ENCODE measurements around the gene KRTAP5-9. TPM values are rescaled to one million over a fixed set of nuclear protein-coding genes. Genes with fewer than 3 reads are reported as not detected.

Gene KRTAP5-9
- total and polyA plus RNA-seq, 2 of the 8 experiments (the other 6 are each of a cell fraction or from before 2014, with no cell fraction given), result 0.11 TPM; not detected in 1

DNA sequence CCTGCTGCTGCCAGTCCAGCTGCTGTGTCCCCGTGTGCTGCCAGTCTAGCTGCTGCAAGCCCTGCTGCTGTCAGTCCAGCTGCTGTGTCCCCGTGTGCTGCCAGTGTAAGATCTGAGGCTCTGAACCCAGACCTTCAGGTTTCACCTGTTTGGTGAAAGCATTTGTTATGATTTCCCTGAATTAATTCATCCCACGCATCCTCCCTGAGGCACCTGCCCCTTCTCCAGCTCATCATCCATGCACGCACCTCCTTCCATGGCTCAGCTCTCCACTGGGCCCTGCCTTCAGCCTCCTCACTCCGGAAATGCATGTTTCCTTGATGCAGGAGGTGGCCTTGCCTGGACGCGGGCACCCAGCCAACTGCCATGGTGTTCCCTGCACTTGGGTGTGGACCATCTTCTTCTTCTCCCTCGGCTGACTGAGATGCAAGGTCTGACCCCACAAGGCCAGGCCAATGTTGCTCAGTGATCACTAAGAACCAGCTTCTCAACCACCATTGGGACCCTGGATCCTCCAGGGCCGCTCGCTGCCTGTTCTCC lies 17.9 kb downstream of the KRTAP5-9 start (continued):
- TF ChIP-seq CTCF (IDR thresholded peaks at IDR 0.05; ENCODE audit: control extremely low read depth in 1 of 3, insufficient read depth in 1 of 3, low read depth in 1 of 3, low read length in 3 of 3) (no peak), POU5F1 (IDR thresholded peaks at IDR 0.05; ENCODE audit: low read depth, low read length) (no peak), CBX8 (IDR thresholded peaks at IDR 0.05; ENCODE audit: borderline replicate concordance, low read depth, low read length) (no peak), CREB1 (IDR thresholded peaks at IDR 0.05) (no peak), TCF12 (IDR thresholded peaks at IDR 0.05; ENCODE audit: low read depth, low read length) (no peak), NRF1 (IDR thresholded peaks at IDR 0.05; ENCODE audit: low read depth, low read length) (no peak), JUND (IDR thresholded peaks at IDR 0.05; ENCODE audit: low read length) (no peak), RFX5 (IDR thresholded peaks at IDR 0.05; ENCODE audit: borderline replicate concordance, low read depth, low read length) (no peak)

All from H1 (cell line).